Sigmoid colon (tissue), 7 donors: ENCODE results near the gene HIPK4. TPM values are rescaled to one million over a fixed set of nuclear protein-coding genes. Genes with fewer than 3 reads are reported as not detected.

Experiments used
- DNase-seq: peaks from one replicate; pipeline ENCODE4 v3.0.0-alpha.2; 2019
- H3K27ac ChIP-seq, 4 donors: fragments of 200-600 bp; sonication (generic); one replicate each; pipeline ENCODE4 v1.5.1; 2016 to 2019; ENCODE audit warnings: mild to moderate bottlenecking in 1 of 4
- H3K27me3 ChIP-seq, 3 donors: fragments of 200-600 bp; sonication (generic); one replicate each; pipeline ENCODE4 v1.5.1; 2019; ENCODE audit warnings: mild to moderate bottlenecking in 1 of 3
- H3K36me3 ChIP-seq, 4 donors: fragments of 200-600 bp; sonication (generic); one replicate each; pipeline ENCODE4 v1.5.1; 2016 to 2019
- H3K4me1 ChIP-seq, 4 donors: fragments of 200-600 bp; sonication (generic); one replicate each; pipeline ENCODE4 v1.5.1; 2017 to 2019
- H3K4me3 ChIP-seq, 4 donors: fragments of 200-600 bp; sonication (generic); one replicate each; pipeline ENCODE4 v1.5.1; 2017 to 2019; ENCODE audit warnings: mild to moderate bottlenecking in 2 of 4, moderate library complexity in 1 of 4
- H3K9me3 ChIP-seq, 4 donors: fragments of 200-600 bp in 3 of 4; sonication (generic) in 3 of 4; one replicate each; pipeline versions ENCODE4 v1.5.1 to v1.6.1; 2013 to 2019
- EP300 ChIP-seq, 4 donors: sonication (generic); formaldehyde crosslinking; IDR thresholded peaks; one replicate each; pipeline ENCODE4 v1.6.1; 2017; ENCODE audit warnings: antibody characterized with exemption in 4 of 4
- POLR2A ChIP-seq, 2 donors: fragments of 450-650 bp; IDR thresholded peaks; one replicate each; pipeline ENCODE4 v1.6.1; 2016; ENCODE audit warnings: antibody characterized with exemption in 2 of 2, mild to moderate bottlenecking in 2 of 2, moderate library complexity in 2 of 2
- POLR2AphosphoS5 ChIP-seq, 4 donors: sonication (generic); formaldehyde crosslinking; IDR thresholded peaks; one replicate each; pipeline ENCODE4 v1.6.1; 2017; ENCODE audit warnings: antibody characterized with exemption in 4 of 4
- WGBS, 2 donors: extraction: QIAGEN DNeasy Blood & Tissue Kit; methylation state at CpG; one replicate each; pipeline ENCODE4 v1.1.7; 2013; 5-methylcytosine and 5-hydroxymethylcytosine counted together
- intact Hi-C: fragments of 100-400 bp; cut with DNase I; formaldehyde crosslinking; loops from one replicate; pipeline ENCODE4 v1.15.1; 2023
- polyA plus RNA-seq, 3 donors: library from polyadenylated mRNA; stranded (reverse); fragments of 200-250 nt; gene quantifications; one replicate each; pipeline ENCODE4 v1.2.3, GENCODE V29; 2013
- total RNA-seq, 4 donors: library from RNA; depleted of rRNA; stranded (reverse); fragments of >200 nt; gene quantifications; one replicate each; pipeline ENCODE4 v1.1.0, GENCODE V29; 2016
- TF ChIP-seq, protein P1 (sequence below), 4 experiments: fragments of 450-650 bp in 3 of 4; fragments of 200-600 bp in 1 of 4; IDR thresholded peaks; one replicate each; pipeline ENCODE4 v1.5.1; 2016 to 2019; ENCODE audit warnings: antibody characterized with exemption in 4 of 4, mild to moderate bottlenecking in 3 of 4, moderate library complexity in 2 of 4
- donor health status: healthy with polysubstance abuse.
- donor health status: Bipolar disorder and iron deficiency.
- donor health status: healthy.

HIPK4 gene
- total and polyA plus RNA-seq, 7 donors: 0.06 to 0.36 (median 0.14) TPM; not detected in 4

GRCh38 chr19:40360708-40361241, 29.2 kb downstream of the HIPK4 start:
- H3K4me1 ChIP-seq: peaks cover 0 to 12% (median 11%) of the 10 kb centered on the region in 4 donors
- H3K27me3 ChIP-seq: no peaks in the 10 kb centered on the region
- intact Hi-C loops: no loop called here
- H3K9me3 ChIP-seq: no peaks in the 10 kb centered on the region
- no peak overlapping the region for H3K27ac ChIP-seq
- H3K36me3 ChIP-seq: peaks cover 0 to 9% (median 0%) of the 10 kb centered on the region in 4 donors
- 90 to 91% methylated on average over 12 of the region's 12 CpGs for whole genome bisulfite sequencing, 2 donors
- no peak overlapping the region for H3K4me3 ChIP-seq
- TF ChIP-seq, protein P1, sequence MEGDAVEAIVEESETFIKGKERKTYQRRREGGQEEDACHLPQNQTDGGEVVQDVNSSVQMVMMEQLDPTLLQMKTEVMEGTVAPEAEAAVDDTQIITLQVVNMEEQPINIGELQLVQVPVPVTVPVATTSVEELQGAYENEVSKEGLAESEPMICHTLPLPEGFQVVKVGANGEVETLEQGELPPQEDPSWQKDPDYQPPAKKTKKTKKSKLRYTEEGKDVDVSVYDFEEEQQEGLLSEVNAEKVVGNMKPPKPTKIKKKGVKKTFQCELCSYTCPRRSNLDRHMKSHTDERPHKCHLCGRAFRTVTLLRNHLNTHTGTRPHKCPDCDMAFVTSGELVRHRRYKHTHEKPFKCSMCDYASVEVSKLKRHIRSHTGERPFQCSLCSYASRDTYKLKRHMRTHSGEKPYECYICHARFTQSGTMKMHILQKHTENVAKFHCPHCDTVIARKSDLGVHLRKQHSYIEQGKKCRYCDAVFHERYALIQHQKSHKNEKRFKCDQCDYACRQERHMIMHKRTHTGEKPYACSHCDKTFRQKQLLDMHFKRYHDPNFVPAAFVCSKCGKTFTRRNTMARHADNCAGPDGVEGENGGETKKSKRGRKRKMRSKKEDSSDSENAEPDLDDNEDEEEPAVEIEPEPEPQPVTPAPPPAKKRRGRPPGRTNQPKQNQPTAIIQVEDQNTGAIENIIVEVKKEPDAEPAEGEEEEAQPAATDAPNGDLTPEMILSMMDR (IDR thresholded peaks at IDR 0.05): no peak
- TF ChIP-seq EP300 (IDR thresholded peaks at IDR 0.05) (no peak), POLR2AphosphoS5 (IDR thresholded peaks at IDR 0.05) (no peak)
- DNase-seq: no peak

DNA sequence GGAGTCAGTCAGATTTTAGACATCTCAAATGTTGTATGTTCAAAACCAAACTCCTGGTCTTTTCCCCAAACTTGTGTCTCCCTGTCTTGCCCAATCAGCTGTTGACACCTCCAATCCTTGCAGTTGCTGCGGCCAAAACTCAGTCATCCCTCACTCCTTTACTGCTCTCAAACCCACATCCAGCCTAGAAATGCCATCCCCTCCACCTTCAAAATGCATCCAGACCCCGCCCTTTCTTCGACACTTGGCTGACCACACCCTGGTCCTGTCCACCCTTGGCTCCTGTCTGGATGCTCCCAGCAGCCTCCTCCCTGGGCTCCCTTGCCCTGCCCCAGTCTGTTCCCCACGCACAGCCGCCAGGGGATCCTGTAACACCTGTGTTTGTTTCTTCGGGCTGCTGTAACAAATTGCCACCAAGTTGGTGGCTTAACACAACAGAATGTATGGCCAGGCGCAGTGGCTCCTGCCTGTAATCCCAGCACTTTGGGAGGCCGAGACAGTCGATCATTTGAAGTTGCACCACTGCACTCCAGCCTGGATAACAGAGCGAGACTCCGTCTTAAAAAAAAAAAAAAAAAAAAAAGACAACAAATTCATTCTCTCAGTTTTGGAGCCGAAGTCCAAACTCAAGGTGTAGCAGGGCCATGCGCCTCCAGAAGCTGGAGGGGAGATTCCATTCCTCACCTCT, 29.8 kb downstream of the HIPK4 start:
- H3K27me3 ChIP-seq: no peaks in the 10 kb centered on the region
- 88 to 92% methylated on average over 13 of the region's 13 CpGs for WGBS, 2 donors
- no peak for DNase-seq
- no peak overlapping the region for H3K27ac ChIP-seq
- peaks cover 0 to 9% (median 0%) of the 10 kb centered on the region in 4 donors for H3K36me3 ChIP-seq
- H3K4me3 ChIP-seq: no peak overlapping the region
- H3K9me3 ChIP-seq: no peaks in the 10 kb centered on the region
- intact Hi-C loops: no loop called here
- H3K4me1 ChIP-seq: peaks cover 0 to 6% (median 6%) of the 10 kb centered on the region in 4 donors
- TF ChIP-seq POLR2A (IDR thresholded peaks at IDR 0.05) (no peak), POLR2AphosphoS5 (IDR thresholded peaks at IDR 0.05) (no peak), EP300 (IDR thresholded peaks at IDR 0.05) (no peak)
- TF ChIP-seq, protein P1 (IDR thresholded peaks at IDR 0.05): no peak

GRCh38 chr19:40358773-40359172, 31.2 kb downstream of the HIPK4 start:
- TF ChIP-seq, protein P1 (IDR thresholded peaks at IDR 0.05): no peak
- no peak for TF ChIP-seq POLR2AphosphoS5 (IDR thresholded peaks at IDR 0.05)
- TF ChIP-seq EP300 (IDR thresholded peaks at IDR 0.05): no peak
- TF ChIP-seq POLR2A (IDR thresholded peaks at IDR 0.05): no peak
- H3K27me3 ChIP-seq: no peaks in the 10 kb centered on the region
- no peak overlapping the region for H3K27ac ChIP-seq
- peaks cover 0 to 9% (median 0%) of the 10 kb centered on the region in 4 donors for H3K36me3 ChIP-seq
- intact Hi-C loops: no loop called here
- H3K4me3 ChIP-seq: no peak overlapping the region
- no peak for DNase-seq
- 80 to 88% methylated on average over 5 of the region's 5 CpGs for WGBS, 2 donors
- no peaks in the 10 kb centered on the region for H3K9me3 ChIP-seq
- peaks cover 0 to 5% (median 2%) of the 10 kb centered on the region in 4 donors for H3K4me1 ChIP-seq

DNA sequence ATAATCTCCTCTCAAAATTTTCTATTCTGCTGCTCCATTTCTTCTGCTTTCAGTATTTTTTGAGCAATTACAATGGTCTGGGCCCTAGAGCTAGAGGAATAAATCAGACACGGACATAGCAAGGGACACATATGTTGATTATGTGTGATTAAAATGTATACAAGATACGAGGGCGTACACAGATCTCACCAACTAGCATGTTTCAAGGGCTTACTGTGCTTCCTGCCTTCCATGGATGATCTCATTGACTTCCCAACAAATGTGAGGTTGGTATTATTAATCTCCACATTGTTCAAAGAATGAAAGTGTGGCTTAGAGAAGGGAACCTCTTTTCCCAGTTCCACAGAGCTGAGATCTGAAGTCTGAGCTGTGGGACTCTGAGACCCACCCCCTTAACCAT, 32.3 kb downstream of the HIPK4 start:
- intact Hi-C loops: no loop called here
- H3K4me3 ChIP-seq: no peak overlapping the region
- no peak for DNase-seq
- H3K4me1 ChIP-seq: peaks cover 0 to 5% (median 2%) of the 10 kb centered on the region in 4 donors
- 77 to 90% methylated on average over 3 of the region's 3 CpGs for whole genome bisulfite sequencing, 2 donors
- TF ChIP-seq POLR2A (IDR thresholded peaks at IDR 0.05): no peak
- TF ChIP-seq POLR2AphosphoS5 (IDR thresholded peaks at IDR 0.05): no peak
- TF ChIP-seq, protein P1 (IDR thresholded peaks at IDR 0.05): no peak
- no peak for TF ChIP-seq EP300 (IDR thresholded peaks at IDR 0.05)
- H3K36me3 ChIP-seq: peaks cover 0 to 9% (median 0%) of the 10 kb centered on the region in 4 donors
- no peaks in the 10 kb centered on the region for H3K27me3 ChIP-seq
- H3K9me3 ChIP-seq: no peaks in the 10 kb centered on the region
- H3K27ac ChIP-seq: no peak overlapping the region
